Kidney epithelial cell (primary cell): ENCODE results near the gene RTP2. TPM values are rescaled to one million over a fixed set of nuclear protein-coding genes. Genes with fewer than 3 reads are reported as not detected.

ENCODE experiments used
- DNase-seq: peaks from one replicate; pipeline ENCODE4 v3.0.0-alpha.2; 2010; ENCODE audit warnings: low read depth
- H3K27me3 ChIP-seq: 2 replicates; pipeline ENCODE4 v1.6.0; 2011; ENCODE audit warnings: low read length; ENCODE audit not compliant: control insufficient read depth, insufficient read depth
- H3K36me3 ChIP-seq: 2 replicates; pipeline ENCODE4 v1.5.1; 2011; ENCODE audit warnings: low read length; ENCODE audit not compliant: control insufficient read depth, insufficient read depth
- H3K4me3 ChIP-seq: 2 replicates; pipeline ENCODE4 v1.5.1; 2011; ENCODE audit warnings: low read depth, mild to moderate bottlenecking, control low read depth, low read length
- total RNA-seq: library from RNA; depleted of rRNA; stranded (reverse); fragments of >200 nt; gene quantifications from 2 replicates; pipeline ENCODE4 v1.2.3, GENCODE V29; 2015
- TF ChIP-seq, protein P1 (sequence below): IDR thresholded peaks from 2 replicates; pipeline ENCODE4 v1.5.1; 2011; ENCODE audit warnings: mild to moderate bottlenecking, moderate library complexity, low read length, control low read depth, inconsistent platforms; ENCODE audit not compliant: insufficient read depth, poor library complexity, severe bottlenecking

The RTP2 gene
- total RNA-seq, 1 donor from 2014 or later: not detected

DNA sequence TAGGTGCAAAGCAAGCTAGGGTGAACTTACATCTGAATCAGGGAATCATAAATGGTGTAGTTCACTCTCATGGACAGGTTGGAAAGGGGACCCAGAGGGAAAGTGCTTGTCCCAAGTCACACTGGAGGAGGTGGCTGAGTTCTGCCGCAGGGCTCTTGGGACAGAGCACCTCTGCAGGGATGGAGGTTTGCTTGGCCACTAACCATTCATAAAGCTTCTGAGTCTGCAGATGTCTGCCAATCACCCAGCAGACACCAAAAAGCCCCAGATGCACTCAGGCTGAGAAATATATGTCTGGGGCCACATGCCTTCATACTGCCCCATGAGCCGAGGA, 17.9 kb upstream of the RTP2 start:
- no peak for DNase-seq
- no peaks in the 10 kb centered on the region for H3K36me3 ChIP-seq

DNA sequence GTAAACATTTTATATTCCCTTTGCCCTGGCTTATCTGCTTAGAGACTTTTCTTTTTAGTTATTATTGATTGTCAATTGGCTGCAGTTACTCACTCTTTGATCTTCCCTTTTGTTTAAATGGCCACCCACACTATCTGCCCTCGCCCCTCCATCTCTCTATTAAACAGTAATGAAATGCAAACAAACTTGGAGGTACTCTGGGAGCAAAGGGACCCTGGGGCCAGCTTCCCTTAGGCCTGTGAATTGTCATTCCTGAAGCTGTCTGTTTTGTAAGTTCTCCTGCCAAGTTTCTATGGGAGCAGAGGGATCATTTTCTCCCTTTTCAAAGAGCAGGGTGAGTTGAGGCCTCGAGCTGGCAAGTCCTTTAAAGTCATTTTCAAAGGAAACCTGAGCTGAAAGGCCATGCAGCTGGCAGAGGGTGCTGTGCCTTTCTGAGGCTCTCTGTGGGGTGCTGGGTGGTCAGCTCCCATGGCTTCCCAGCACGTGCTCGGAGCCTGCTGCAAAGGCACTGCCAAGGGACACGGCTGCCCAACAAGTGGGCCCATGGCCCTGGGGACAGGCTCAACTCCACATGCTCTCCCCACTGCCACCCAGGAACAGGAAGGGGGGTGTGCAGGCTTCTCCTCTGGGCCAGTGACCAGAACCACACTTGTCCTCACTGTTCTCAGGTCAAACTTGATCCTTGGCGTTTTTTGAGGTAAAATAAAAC, 17.4 kb upstream of the RTP2 start:
- TF ChIP-seq, protein P1, sequence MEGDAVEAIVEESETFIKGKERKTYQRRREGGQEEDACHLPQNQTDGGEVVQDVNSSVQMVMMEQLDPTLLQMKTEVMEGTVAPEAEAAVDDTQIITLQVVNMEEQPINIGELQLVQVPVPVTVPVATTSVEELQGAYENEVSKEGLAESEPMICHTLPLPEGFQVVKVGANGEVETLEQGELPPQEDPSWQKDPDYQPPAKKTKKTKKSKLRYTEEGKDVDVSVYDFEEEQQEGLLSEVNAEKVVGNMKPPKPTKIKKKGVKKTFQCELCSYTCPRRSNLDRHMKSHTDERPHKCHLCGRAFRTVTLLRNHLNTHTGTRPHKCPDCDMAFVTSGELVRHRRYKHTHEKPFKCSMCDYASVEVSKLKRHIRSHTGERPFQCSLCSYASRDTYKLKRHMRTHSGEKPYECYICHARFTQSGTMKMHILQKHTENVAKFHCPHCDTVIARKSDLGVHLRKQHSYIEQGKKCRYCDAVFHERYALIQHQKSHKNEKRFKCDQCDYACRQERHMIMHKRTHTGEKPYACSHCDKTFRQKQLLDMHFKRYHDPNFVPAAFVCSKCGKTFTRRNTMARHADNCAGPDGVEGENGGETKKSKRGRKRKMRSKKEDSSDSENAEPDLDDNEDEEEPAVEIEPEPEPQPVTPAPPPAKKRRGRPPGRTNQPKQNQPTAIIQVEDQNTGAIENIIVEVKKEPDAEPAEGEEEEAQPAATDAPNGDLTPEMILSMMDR: no peak
- H3K27me3 ChIP-seq: no peaks in the 10 kb centered on the region
- DNase-seq: no peak
- H3K36me3 ChIP-seq: no peaks in the 10 kb centered on the region
- no peak overlapping the region for H3K4me3 ChIP-seq

More for the DNA sequence above, 17.9 kb upstream of the RTP2 start:
- Histone ChIP-seq H3K4me3 (no peak overlapping the region), H3K27me3 (no peaks in the 10 kb centered on the region)
- TF ChIP-seq, protein P1: no peak

DNA sequence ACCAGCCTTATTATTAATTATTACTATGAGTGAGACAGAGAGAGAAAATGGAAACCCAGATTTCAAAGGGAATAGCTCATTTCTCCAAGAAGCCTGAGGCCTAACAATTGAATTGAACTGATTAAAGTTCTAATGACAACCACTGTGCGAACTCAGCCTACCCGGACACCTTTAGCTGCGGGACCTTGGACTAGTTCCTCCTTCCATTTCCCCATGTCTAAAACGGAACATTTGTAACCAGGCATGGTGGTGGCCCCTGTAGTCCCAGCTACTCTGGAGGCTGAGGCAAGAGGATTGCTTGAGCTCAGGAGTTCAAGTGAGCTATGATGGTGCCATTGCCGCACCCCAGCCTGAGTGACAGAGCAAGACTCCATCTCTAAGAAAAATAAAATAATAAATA, 16.4 kb upstream of the RTP2 start:
- Histone ChIP-seq H3K27me3 (no peaks in the 10 kb centered on the region), H3K4me3 (no peak overlapping the region), H3K36me3 (no peaks in the 10 kb centered on the region)
- no peak for DNase-seq
- TF ChIP-seq, protein P1: no peak

DNA sequence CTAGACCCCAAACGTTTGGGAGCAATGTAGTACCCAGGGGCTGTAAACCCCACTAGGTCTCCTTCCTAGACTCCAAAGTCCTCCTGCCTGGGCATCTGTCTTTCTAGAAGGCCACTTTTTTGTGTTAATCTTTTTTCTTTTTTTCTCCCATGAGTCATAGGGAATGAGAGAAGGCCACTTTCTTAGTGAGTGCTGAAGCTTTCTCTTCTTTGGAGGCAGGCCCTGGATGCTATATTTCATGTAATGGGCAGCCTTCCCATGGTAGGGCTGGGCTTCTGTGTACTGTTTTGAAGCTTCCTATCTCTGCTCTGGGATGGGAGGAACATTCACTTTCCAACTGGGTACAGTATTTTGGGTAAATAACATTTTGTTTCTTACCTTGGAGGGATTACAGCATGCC, 15.2 kb upstream of the RTP2 start:
- Histone ChIP-seq H3K27me3 (no peaks in the 10 kb centered on the region), H3K36me3 (no peaks in the 10 kb centered on the region), H3K4me3 (no peak overlapping the region)
- TF ChIP-seq, protein P1: no peak
- no peak for DNase-seq

DNA sequence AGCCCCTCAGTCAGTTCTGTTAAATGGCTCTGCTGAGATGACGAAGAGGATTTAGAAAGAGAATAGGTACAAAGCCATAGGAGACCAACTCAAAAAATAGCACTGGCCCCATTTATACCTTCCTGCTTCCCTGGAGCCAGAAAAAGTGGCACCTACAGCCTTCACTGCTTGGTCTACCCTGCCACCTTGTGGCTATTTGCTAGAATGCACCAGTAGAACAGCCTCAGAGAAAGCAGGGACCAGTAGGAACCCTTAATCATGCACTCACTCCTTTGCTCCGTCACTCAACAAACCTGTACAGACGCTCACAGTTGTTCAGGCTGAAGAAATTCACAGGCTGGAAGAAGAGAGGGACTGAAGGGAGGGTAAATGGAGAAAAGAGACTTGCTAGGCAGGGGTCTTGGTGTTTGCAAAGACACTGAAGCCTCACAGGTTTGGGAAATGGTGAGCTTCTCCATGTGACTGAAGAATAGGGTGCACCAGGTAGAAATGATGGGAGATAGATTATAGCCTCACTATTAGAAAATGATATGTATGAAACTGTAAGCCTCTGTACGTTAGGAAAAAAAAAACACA, 12.1 kb upstream of the RTP2 start:
- no peaks in the 10 kb centered on the region for H3K27me3 ChIP-seq
- H3K36me3 ChIP-seq: no peaks in the 10 kb centered on the region
- no peak overlapping the region for H3K4me3 ChIP-seq
- TF ChIP-seq, protein P1: peak; percentile 86
- DNase-seq: peak; percentile 19

DNA sequence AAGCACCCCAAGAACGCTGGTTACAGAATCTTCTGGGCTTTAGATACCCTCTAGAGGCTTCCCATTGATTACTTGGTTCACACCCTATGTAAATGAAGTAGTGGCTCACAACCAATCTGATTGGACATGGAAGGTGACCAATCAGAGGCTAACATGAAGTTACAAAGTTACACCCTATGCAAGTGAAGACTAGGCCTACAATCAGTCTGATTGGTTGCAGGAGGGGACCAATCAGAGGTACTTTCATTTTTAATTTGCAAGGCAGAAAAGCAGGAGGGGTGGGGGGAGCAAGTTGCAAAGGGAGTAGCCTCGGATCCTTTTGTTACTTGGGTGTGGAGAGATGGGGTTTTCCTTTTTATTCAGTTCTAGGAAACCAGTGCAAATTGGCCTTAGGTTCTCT, 11.1 kb upstream of the RTP2 start:
- DNase-seq: no peak
- Histone ChIP-seq H3K36me3 (no peaks in the 10 kb centered on the region), H3K27me3 (no peaks in the 10 kb centered on the region), H3K4me3 (no peak overlapping the region)
- TF ChIP-seq, protein P1: no peak
